ENCODE measurements around the gene CCDC157. TPM values are rescaled to one million over a fixed set of nuclear protein-coding genes. Genes with fewer than 3 reads are reported as not detected.

CCDC157 gene
- total and polyA plus RNA-seq, 2 donors (not counting 1 experiment from before 2014, with no cell fraction given): 3.6 to 6.4 TPM

DNA sequence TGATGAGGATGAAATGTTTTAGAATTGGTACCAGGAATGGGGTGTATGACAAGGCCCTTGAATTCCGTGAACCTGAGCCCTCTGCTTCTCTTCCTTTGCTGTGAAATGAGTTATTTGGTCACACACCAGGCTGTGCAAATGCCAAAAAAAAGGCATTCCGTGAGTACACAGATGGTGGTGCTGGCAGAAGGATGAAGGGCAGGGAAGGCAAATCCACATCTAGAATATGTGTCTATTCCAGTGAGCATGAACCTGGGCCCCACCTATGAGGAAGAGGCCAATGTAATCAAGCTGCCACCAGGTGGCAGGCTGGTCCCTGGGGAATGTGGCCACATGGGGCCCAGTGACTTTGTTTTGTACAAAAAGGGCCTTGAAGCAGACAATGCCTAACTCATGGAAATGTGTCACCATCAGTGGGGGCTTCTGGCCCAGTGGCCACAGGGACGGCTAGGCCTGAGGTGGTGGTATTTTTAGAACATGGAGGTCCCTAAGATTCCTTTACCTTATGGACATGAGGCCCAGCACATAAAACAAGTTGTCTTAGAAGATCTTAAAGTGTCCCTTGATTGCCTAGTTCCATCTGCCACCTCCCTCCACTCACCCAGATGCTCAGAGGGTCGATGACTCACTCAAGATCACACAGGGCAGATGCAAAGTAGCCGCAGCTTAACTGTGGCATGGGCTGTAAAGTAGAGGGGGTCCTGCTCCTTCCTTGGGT lies 34.3 kb downstream of the CCDC157 start:
- Histone ChIP-seq H3K4me2 (replicated peaks; ENCODE audit: low read depth, low read length, poor library complexity, severe bottlenecking) (peak overlapping the region; percentile 31), H3K4me1 (ENCODE audit: control insufficient read depth in 2 of 2, insufficient read depth in 2 of 2, low read length in 2 of 2) (peaks cover 21 to 33% of the 10 kb centered on the region in 2 donors), H3K27me3 (replicated peaks in 1 of 4; ENCODE audit: control extremely low read depth in 1 of 4, control insufficient read depth in 3 of 4, insufficient read depth in 4 of 4, low read length in 3 of 4) (peaks cover 0 to 6% (median 5%) of the 10 kb centered on the region in 4 experiments), H3K9me3 (ENCODE audit: control extremely low read depth in 1 of 3, control insufficient read depth in 2 of 3, insufficient read depth in 1 of 3, low read length in 2 of 3) (no peaks in the 10 kb centered on the region), H3K27ac (ENCODE audit: low read length in 2 of 2) (no peak overlapping the region), H4K20me1 (ENCODE audit: control insufficient read depth, insufficient read depth, low read length, poor library complexity, severe bottlenecking) (no peaks in the 10 kb centered on the region), H3K4me3 (ENCODE audit: control extremely low read depth in 1 of 5, extremely low read depth in 1 of 5, insufficient read depth in 1 of 5, low read depth in 2 of 5, low read length in 4 of 5) (no peak overlapping the region), H2AFZ (ENCODE audit: insufficient read depth, low read depth, low read length, poor library complexity, severe bottlenecking) (peak overlapping the region; percentile 60), H3K36me3 (replicated peaks in 1 of 2; ENCODE audit: control extremely low read depth in 1 of 2, control insufficient read depth in 1 of 2, extremely low read depth in 1 of 2, insufficient read depth in 2 of 2, low read length in 1 of 2) (no peaks in the 10 kb centered on the region), H3K9ac (ENCODE audit: low read length) (no peak overlapping the region), H3K79me2 (ENCODE audit: control insufficient read depth, insufficient read depth, low read length) (no peaks in the 10 kb centered on the region)
- ChIA-PET CTCF (interaction anchor here (0.6 to 19.9 kb wide), 22 partner anchors 9 to 1007 kb away, joined by 3 to 510 read pairs (median 5); partner anchors contain the start of genes CASTOR1 and MTFP1), POLR2A (interaction anchor here (1.4 kb wide), 1 partner anchor 101 kb away, joined by 3 read pairs; the partner anchor contains the start of gene CASTOR1)
- H3K4me1 Mint-ChIP-seq: peaks cover 33% of the 10 kb centered on the region
- peak overlapping the region; percentile 48 for H3K4me3 Mint-ChIP-seq
- H3K27me3 Mint-ChIP-seq: peaks cover 16% of the 10 kb centered on the region
- H3K27ac Mint-ChIP-seq: peak overlapping the region; percentile 95
- TF ChIP-seq, protein P1, sequence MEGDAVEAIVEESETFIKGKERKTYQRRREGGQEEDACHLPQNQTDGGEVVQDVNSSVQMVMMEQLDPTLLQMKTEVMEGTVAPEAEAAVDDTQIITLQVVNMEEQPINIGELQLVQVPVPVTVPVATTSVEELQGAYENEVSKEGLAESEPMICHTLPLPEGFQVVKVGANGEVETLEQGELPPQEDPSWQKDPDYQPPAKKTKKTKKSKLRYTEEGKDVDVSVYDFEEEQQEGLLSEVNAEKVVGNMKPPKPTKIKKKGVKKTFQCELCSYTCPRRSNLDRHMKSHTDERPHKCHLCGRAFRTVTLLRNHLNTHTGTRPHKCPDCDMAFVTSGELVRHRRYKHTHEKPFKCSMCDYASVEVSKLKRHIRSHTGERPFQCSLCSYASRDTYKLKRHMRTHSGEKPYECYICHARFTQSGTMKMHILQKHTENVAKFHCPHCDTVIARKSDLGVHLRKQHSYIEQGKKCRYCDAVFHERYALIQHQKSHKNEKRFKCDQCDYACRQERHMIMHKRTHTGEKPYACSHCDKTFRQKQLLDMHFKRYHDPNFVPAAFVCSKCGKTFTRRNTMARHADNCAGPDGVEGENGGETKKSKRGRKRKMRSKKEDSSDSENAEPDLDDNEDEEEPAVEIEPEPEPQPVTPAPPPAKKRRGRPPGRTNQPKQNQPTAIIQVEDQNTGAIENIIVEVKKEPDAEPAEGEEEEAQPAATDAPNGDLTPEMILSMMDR (IDR thresholded peaks at IDR 0.05): peak; percentile 90
- no peak for TF ChIP-seq EZH2 (IDR thresholded peaks at IDR 0.05; ENCODE audit: borderline replicate concordance, insufficient read depth, low read depth, low read length, poor library complexity, severe bottlenecking)
- DNase-seq (peak; percentile 91), ATAC-seq (ENCODE audit: low read depth) (peak; percentile 67)
- intact Hi-C loops (cut with micrococcal nuclease): loop anchor here (1.0 to 10.0 kb wide), 3 partner anchors 32 to 204 kb away; partner anchors contain the start of gene PES1
- H3K9me3 Mint-ChIP-seq (ENCODE audit: insufficient read depth): no peaks in the 10 kb centered on the region
- 84% methylated on average over 3 of the region's 5 CpGs for WGBS (ENCODE audit: insufficient coverage)

Data from B cell (primary cell).